Astrocyte of the spinal cord (primary cell): ENCODE measurements around the gene LAMP1.

Experiments used
- DNase-seq: peaks from one replicate; pipeline ENCODE4 v3.0.0; 2011; ENCODE audit warnings: low read depth, low spot score
- H3K4me3 ChIP-seq: 2 replicates; pipeline ENCODE4 v1.5.1; 2011; ENCODE audit warnings: low read depth, mild to moderate bottlenecking, low read length, moderate library complexity
- in situ Hi-C: cut with HindIII; loops from 2 replicates; pipeline ENCODE4 v1.10.0; 2017; ENCODE audit warnings: low sequenced_read_pairs
- TF ChIP-seq, protein P1 (sequence below): IDR thresholded peaks from 2 replicates; pipeline ENCODE4 v1.5.1; 2012; ENCODE audit warnings: low read depth, mild to moderate bottlenecking, low read length, inconsistent platforms

Gene LAMP1

DNA sequence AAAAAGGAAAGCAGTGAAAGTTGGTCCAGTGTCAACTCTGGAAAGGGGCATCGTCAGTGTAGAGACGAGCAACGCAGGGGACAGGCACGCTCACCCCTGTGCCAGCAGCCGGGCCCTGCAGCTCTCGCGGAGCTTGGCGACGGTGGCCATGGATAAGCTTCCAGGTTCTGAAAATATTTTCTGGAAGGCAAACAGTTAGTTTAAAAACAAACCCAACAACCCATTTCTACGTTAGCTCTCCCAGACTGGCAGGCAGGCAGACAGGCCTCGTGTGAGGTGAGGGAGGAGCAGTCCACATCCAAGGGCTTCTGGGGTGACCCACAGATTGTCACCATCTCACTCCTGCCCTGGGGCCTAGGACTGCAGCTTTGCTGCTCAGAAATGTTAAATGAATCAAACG is 27.4 kb downstream of the LAMP1 start:
- no peak overlapping the region for H3K4me3 ChIP-seq
- in situ Hi-C loops = no loop called here
- TF ChIP-seq, protein P1, sequence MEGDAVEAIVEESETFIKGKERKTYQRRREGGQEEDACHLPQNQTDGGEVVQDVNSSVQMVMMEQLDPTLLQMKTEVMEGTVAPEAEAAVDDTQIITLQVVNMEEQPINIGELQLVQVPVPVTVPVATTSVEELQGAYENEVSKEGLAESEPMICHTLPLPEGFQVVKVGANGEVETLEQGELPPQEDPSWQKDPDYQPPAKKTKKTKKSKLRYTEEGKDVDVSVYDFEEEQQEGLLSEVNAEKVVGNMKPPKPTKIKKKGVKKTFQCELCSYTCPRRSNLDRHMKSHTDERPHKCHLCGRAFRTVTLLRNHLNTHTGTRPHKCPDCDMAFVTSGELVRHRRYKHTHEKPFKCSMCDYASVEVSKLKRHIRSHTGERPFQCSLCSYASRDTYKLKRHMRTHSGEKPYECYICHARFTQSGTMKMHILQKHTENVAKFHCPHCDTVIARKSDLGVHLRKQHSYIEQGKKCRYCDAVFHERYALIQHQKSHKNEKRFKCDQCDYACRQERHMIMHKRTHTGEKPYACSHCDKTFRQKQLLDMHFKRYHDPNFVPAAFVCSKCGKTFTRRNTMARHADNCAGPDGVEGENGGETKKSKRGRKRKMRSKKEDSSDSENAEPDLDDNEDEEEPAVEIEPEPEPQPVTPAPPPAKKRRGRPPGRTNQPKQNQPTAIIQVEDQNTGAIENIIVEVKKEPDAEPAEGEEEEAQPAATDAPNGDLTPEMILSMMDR = no peak
- DNase-seq = no peak

DNA sequence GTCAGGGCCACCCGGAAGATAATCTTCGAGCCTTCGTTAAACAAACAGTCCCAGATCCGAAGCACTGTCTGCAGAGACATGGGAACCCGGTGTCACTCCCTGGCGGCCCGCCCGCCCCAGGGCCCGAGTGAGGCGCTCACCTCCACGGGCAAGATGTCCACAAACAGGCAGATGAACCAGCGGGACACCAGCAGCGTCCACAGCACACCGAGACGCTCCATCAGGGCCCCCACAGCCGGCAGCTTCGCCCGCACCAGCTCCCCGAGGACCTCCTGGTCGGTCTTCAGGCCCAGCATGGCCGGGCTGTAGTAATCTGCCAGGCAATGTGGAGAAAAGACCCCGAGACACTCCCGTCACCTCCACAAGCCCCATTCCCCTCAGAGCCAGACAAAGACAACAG is 28.7 kb downstream of the LAMP1 start:
- H3K4me3 ChIP-seq = no peak overlapping the region
- no peak for DNase-seq
- TF ChIP-seq, protein P1 = no peak
- in situ Hi-C loops = no loop called here

DNA sequence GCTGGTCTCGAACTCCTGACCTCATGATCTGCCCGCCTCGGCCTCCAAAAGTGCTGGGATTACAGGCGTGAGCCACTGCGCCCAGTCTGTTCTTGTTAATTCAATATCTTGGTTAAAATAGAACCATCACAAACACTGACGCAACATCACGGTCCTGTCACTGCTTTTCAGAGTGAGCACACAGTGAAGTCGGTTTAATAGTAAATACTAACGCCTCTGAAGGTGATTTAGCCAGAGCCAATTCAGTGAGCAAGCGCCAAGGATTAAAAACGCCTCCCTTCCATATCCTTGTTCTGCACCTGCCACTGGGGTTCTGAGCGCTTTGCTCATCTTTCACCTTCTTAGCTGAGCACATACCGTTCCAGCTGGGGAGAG is 30.3 kb downstream of the LAMP1 start:
- no peak overlapping the region for H3K4me3 ChIP-seq
- TF ChIP-seq, protein P1 = no peak
- in situ Hi-C loops = no loop called here
- no peak for DNase-seq

DNA sequence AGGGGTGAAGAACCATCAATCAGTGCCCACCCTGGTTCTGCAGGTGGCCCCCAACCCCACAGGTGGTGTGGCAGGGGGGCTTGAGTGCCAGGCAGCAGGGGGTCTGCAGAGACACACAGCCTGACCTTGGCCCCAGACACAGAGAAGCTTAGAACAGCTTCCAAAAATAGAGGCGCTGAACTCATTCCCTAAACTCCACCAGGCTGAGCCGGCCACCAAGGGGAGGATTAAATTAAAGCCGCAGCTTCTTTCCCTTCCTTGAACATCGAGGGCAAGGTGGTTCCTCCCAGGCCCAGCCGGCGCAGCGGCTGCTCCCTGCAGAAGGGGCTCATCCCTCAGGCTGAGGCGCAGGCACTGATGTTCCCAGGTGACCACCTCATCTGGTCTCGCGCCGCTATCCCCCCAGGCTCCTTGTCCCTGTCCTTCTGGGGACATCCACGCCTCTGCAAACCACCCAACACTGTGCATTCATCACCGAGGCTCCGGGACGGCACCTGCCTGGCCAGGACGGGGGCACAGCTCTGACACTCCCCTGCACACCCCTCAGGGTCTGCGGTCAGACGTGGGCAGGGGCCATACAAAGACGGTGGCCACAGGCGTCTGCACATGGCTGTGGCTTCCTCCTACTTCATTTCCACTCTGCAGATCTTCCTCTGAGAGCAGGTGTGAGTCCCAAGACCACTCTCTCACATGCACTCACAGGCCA is 30.9 kb downstream of the LAMP1 start:
- DNase-seq = no peak
- H3K4me3 ChIP-seq = no peak overlapping the region
- TF ChIP-seq, protein P1 = no peak
- in situ Hi-C loops = no loop called here

DNA sequence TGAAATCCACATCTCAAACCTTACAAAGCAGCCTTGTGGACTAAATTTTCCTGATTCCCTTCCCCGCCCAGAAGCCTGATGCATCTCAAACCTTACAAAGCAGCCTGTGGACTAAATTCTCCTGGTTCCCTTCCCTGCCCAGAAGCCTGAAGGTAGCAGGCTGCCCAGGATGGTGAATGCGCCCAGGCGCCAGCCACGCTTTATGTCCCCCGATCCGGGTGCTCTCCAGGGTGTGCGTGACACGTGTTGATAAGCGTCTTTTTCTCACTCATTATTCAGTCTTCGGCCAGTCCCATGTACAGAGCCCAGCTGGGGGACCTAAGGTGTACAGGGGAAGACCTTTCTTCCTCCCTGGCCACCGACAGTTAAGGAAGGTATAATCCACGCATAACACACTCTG is 31.8 kb downstream of the LAMP1 start:
- DNase-seq = no peak
- in situ Hi-C loops = no loop called here
- TF ChIP-seq, protein P1 = no peak
- H3K4me3 ChIP-seq = no peak overlapping the region

DNA sequence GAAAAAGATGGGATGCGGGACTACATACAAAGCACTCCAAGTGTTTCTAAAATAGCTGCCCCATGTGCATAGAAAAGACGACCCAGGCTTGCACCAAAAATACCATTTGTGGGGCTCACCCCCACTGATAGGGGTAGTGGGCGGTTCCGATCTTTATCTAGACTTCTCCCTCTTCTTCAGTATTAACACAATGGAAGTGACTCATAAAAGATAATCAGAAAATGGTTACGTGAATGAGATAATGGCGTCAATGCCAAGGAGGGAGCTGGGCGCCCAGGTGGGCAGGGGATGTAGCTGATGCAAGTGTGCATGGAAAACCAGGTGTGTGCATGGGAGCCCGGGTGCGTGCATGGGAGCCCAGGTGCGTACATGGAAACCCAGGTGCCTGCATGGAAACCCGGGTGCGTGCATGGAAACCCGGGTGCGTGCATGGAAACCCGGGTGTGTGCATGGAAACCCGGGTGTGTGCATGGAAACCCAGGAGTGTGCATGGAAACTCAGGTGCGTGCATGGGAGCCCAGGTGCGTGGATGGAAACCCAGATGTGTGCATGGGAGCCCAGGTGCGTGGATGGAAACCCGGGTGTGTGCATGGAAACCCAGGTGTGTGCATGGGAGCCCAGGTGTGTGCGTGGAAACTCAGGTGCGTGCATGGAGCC is 32.7 kb downstream of the LAMP1 start:
- no peak for DNase-seq
- in situ Hi-C loops = no loop called here
- H3K4me3 ChIP-seq = no peak overlapping the region
- TF ChIP-seq, protein P1 = no peak
